Activated T-cell treated with anti-CD3 and anti-CD28 coated beads for 4 hours (primary cell): ENCODE data around the gene WFS1.

ENCODE experiments used
- DNase-seq: peaks from one replicate; pipeline ENCODE4 v3.0.0-alpha.2; 2020

The WFS1 gene

GRCh38 chr4:6328526-6328925, 58.9 kb downstream of the WFS1 start:
- DNase-seq, result no peak

GRCh38 chr4:6329478-6330383, 60.1 kb downstream of the WFS1 start:
- DNase-seq, result no peak

GRCh38 chr4:6330384-6330767, 60.7 kb downstream of the WFS1 start:
- no peak for DNase-seq

- no peak for DNase-seq
Observed at GRCh38 chr4:6331018-6331417, 61.4 kb downstream of the WFS1 start.

- DNase-seq, result no peak
Observed at GRCh38 chr4:6331468-6331867, 61.8 kb downstream of the WFS1 start.

GRCh38 chr4:6332042-6332668, 62.5 kb downstream of the WFS1 start:
- DNase-seq, result no peak

- no peak for DNase-seq
Observed at GRCh38 chr4:6332669-6333050, 63.0 kb downstream of the WFS1 start.

- DNase-seq, result no peak
Observed at GRCh38 chr4:6333301-6334202, 63.9 kb downstream of the WFS1 start.

GRCh38 chr4:6334203-6334887, 64.7 kb downstream of the WFS1 start:
- no peak for DNase-seq

GRCh38 chr4:6335040-6335590, 65.5 kb downstream of the WFS1 start:
- DNase-seq, result no peak

GRCh38 chr4:6336166-6336565, 66.5 kb downstream of the WFS1 start:
- no peak for DNase-seq

- no peak for DNase-seq
Observed at GRCh38 chr4:6337331-6337935, 67.8 kb downstream of the WFS1 start.

- no peak for DNase-seq
Observed at GRCh38 chr4:6338175-6338950, 68.7 kb downstream of the WFS1 start.

GRCh38 chr4:6338951-6339817, 69.5 kb downstream of the WFS1 start:
- no peak for DNase-seq

- no peak for DNase-seq
Observed at GRCh38 chr4:6339818-6340445, 70.3 kb downstream of the WFS1 start.

GRCh38 chr4:6340446-6341015, 70.9 kb downstream of the WFS1 start:
- no peak for DNase-seq

- no peak for DNase-seq
Observed at GRCh38 chr4:6341696-6342095, 72.0 kb downstream of the WFS1 start.

GRCh38 chr4:6342530-6343293, 73.1 kb downstream of the WFS1 start:
- no peak for DNase-seq
